ENCODE results near the gene FRMD5. TPM values are rescaled to one million over a fixed set of nuclear protein-coding genes. Genes with fewer than 3 reads are reported as not detected.

FRMD5 gene
- total and polyA plus RNA-seq, 7 donors = under 0.01 to 0.01 TPM; not detected in 5

GRCh38 chr15:43880406-43881194 is 314.5 kb downstream of the FRMD5 start:
- 92 to 95% (median 94%) methylated on average over 5 of the region's 5 CpGs for WGBS, 3 donors
- intact Hi-C loops (cut with DNase I) = loop anchor here in 1 of 2 donors (10.0 kb wide), 1 partner anchor 334 kb away; no protein-coding TSS in a partner anchor
- Histone ChIP-seq H3K4me3 (no peak overlapping the region), H3K9me3 (no peaks in the 10 kb centered on the region), H3K27ac (no peak overlapping the region), H3K36me3 (ENCODE audit: insufficient read depth in 1 of 2, low read depth in 1 of 2) (no peaks in the 10 kb centered on the region), H3K4me1 (no peaks in the 10 kb centered on the region), H3K27me3 (ENCODE audit: insufficient read depth in 3 of 3, low read length in 2 of 3) (no peaks in the 10 kb centered on the region)
- no peak for TF ChIP-seq CTCF (IDR thresholded peaks at IDR 0.05)
- DNase-seq (no peak), ATAC-seq (no peak)

GRCh38 chr15:43879386-43880355 is 315.4 kb downstream of the FRMD5 start:
- Histone ChIP-seq H3K4me3 (no peak overlapping the region), H3K27ac (no peak overlapping the region), H3K27me3 (ENCODE audit: insufficient read depth in 3 of 3, low read length in 2 of 3) (no peaks in the 10 kb centered on the region), H3K36me3 (ENCODE audit: insufficient read depth in 1 of 2, low read depth in 1 of 2) (no peaks in the 10 kb centered on the region), H3K9me3 (no peaks in the 10 kb centered on the region), H3K4me1 (no peaks in the 10 kb centered on the region)
- no peak for ATAC-seq
- DNase-seq = no peak
- WGBS, 3 donors = 84 to 87% (median 85%) methylated on average over 15 of the region's 15 CpGs
- TF ChIP-seq CTCF (IDR thresholded peaks at IDR 0.05) = no peak
- intact Hi-C loops (cut with DNase I) = loop anchor here in 1 of 2 donors (10.0 kb wide), 2 partner anchors 185 to 335 kb away; no protein-coding TSS in a partner anchor

GRCh38 chr15:43878446-43878845 is 316.6 kb downstream of the FRMD5 start:
- no peaks in the 10 kb centered on the region for H3K9me3 ChIP-seq
- no peaks in the 10 kb centered on the region for H3K27me3 ChIP-seq (ENCODE audit: insufficient read depth in 3 of 3, low read length in 2 of 3)
- no peaks in the 10 kb centered on the region for H3K36me3 ChIP-seq (ENCODE audit: insufficient read depth in 1 of 2, low read depth in 1 of 2)
- DNase-seq (no peak), ATAC-seq (no peak)
- TF ChIP-seq CTCF (IDR thresholded peaks at IDR 0.05) = no peak
- intact Hi-C loops (cut with DNase I) = loop anchor here in 1 of 2 donors (10.0 kb wide), 1 partner anchor 186 kb away; no protein-coding TSS in a partner anchor
- H3K4me1 ChIP-seq = no peaks in the 10 kb centered on the region
- H3K4me3 ChIP-seq = no peak overlapping the region
- H3K27ac ChIP-seq = no peak overlapping the region
- 91 to 96% (median 95%) methylated on average over 2 of the region's 2 CpGs for WGBS, 3 donors

GRCh38 chr15:43877371-43877770 is 317.7 kb downstream of the FRMD5 start:
- no peaks in the 10 kb centered on the region for H3K4me1 ChIP-seq
- intact Hi-C loops (cut with DNase I) = loop anchor here in 1 of 2 donors (10.0 kb wide), 1 partner anchor 187 kb away; no protein-coding TSS in a partner anchor
- 43 to 56% (median 47%) methylated on average over 4 of the region's 4 CpGs for WGBS, 3 donors

More at GRCh38 chr15:43877371-43877770, 317.7 kb downstream of the FRMD5 start:
- no peak overlapping the region for H3K27ac ChIP-seq
- no peak for ATAC-seq
- DNase-seq = no peak
- TF ChIP-seq CTCF (IDR thresholded peaks at IDR 0.05) = no peak
- no peaks in the 10 kb centered on the region for H3K9me3 ChIP-seq
- no peak overlapping the region for H3K4me3 ChIP-seq
- H3K36me3 ChIP-seq (ENCODE audit: insufficient read depth in 1 of 2, low read depth in 1 of 2) = no peaks in the 10 kb centered on the region
- no peaks in the 10 kb centered on the region for H3K27me3 ChIP-seq (ENCODE audit: insufficient read depth in 3 of 3, low read length in 2 of 3)

Data from psoas muscle (tissue), 8 donors.